HPDE6-E6E7 (cell line): ENCODE results near the gene AFG3L2.

Source experiments
- DNase-seq: peaks from one replicate; pipeline ENCODE4 v3.0.0; 2011; ENCODE audit warnings: missing footprints; ENCODE audit errors: extremely low spot score

The AFG3L2 gene

GRCh38 chr18:12361770-12362378 lies 15.2 kb downstream of the AFG3L2 start:
- no peak for DNase-seq

- no peak for DNase-seq
Observed at GRCh38 chr18:12359515-12359927, 17.5 kb downstream of the AFG3L2 start.

- DNase-seq = no peak
Observed at GRCh38 chr18:12352188-12352587, 24.8 kb downstream of the AFG3L2 start.

- no peak for DNase-seq
Observed at GRCh38 chr18:12347895-12348294, 29.1 kb downstream of the AFG3L2 start.

GRCh38 chr18:12346240-12346565 lies 30.8 kb downstream of the AFG3L2 start:
- no peak for DNase-seq

GRCh38 chr18:12345491-12346239 lies 31.4 kb downstream of the AFG3L2 start:
- DNase-seq = no peak

GRCh38 chr18:12342661-12343060 lies 34.4 kb downstream of the AFG3L2 start:
- DNase-seq = no peak

GRCh38 chr18:12340945-12341660 lies 35.9 kb downstream of the AFG3L2 start:
- no peak for DNase-seq

GRCh38 chr18:12338382-12338781 lies 38.6 kb downstream of the AFG3L2 start:
- no peak for DNase-seq

- DNase-seq = peak; percentile 35
Observed at GRCh38 chr18:12336887-12337286, 40.1 kb downstream of the AFG3L2 start.

- no peak for DNase-seq
Observed at GRCh38 chr18:12336171-12336613, 40.8 kb downstream of the AFG3L2 start.

GRCh38 chr18:12335503-12335902 lies 41.5 kb downstream of the AFG3L2 start:
- DNase-seq = no peak

GRCh38 chr18:12334863-12335262 lies 42.2 kb downstream of the AFG3L2 start:
- no peak for DNase-seq

GRCh38 chr18:12334366-12334808 lies 42.6 kb downstream of the AFG3L2 start:
- DNase-seq = no peak

GRCh38 chr18:12333506-12334290 lies 43.3 kb downstream of the AFG3L2 start:
- no peak for DNase-seq

GRCh38 chr18:12330766-12331165 lies 46.3 kb downstream of the AFG3L2 start:
- DNase-seq = no peak

- DNase-seq = no peak
Observed at GRCh38 chr18:12329125-12329698, 47.8 kb downstream of the AFG3L2 start.

GRCh38 chr18:12328179-12328823 lies 48.7 kb downstream of the AFG3L2 start:
- DNase-seq = no peak

- peak; percentile 89 for DNase-seq
Observed at GRCh38 chr18:12327510-12328178, 49.4 kb downstream of the AFG3L2 start.

GRCh38 chr18:12326711-12327460 lies 50.1 kb downstream of the AFG3L2 start:
- DNase-seq = no peak
